GM19035 (cell line): Measurements from ENCODE around the gene SENP3.

Experiments
- ATAC-seq: cut with Tn5 transposase; IDR thresholded peaks from one replicate; pipeline ENCODE4 v1.9.1; 2021; ENCODE audit not compliant: unreplicated experiment

The SENP3 gene

DNA sequence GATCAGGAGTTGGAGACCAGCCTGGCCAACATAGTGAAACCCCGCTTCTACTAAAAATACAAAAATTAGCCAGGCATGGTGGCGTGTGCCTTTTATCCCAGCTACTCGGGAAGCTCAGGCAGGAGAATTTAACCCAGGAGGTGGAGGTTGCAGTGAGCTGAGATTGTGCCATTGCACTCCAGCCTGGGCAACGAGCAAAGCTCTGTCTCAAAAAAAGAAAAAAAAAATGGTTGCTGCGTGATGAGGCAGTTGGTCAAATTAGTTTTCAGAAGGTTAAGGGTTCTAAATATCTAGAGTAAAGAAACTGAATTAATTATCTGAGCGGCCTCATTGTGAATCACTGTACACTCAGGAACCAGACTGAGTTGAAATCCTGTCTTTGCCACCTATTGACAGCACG, 14.2 kb downstream of the SENP3 start:
- no peak for ATAC-seq

DNA sequence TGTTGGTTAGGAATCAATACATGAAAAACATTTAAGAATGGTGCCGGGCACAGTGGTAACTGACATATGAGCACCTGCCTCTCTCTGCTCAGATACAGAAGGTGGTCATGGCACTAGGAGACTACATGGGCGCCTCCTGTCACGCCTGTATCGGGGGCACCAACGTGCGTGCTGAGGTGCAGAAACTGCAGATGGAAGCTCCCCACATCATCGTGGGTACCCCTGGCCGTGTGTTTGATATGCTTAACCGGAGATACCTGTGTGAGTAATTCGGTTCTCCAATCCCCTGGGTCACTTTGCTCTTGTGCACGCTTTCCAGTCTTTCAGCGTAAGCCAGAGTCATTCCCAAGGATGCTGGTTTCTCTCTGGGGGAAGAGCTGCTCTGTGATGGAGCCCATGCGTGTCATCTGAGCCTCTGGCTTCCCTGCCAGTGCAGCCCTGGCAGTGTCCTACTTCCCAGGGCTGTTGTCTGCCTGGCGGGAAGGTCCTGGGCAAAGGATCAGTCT, 14.8 kb downstream of the SENP3 start:
- ATAC-seq = no peak

DNA sequence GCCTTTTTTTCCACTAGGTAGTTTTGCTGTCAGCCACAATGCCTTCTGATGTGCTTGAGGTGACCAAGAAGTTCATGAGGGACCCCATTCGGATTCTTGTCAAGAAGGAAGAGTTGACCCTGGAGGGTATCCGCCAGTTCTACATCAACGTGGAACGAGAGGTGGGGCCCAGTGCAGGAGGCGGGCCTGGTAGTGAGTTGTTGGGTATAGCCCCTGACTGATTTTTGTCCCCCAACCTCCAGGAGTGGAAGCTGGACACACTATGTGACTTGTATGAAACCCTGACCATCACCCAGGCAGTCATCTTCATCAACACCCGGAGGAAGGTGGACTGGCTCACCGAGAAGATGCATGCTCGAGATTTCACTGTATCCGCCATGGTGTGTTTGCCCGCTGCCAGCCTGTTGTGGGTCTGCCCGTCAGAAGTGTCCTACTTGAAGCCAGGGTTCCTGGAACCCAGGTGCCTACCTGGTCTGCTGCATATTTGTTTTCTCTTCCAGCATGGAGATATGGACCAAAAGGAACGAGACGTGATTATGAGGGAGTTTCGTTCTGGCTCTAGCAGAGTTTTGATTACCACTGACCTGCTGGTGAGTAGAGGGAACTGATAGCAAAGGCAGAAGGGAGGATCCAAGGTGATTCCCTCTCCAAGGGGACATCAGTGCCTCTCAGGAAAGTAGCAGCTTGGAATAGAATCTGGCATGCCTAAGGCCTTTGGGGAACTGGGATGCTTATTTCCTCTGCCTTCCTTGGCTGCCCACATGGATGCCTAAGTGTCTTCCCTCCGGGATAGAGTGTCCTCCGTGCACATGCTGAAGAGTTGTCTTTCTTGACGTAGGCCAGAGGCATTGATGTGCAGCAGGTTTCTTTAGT, 15.8 kb downstream of the SENP3 start:
- no peak for ATAC-seq

DNA sequence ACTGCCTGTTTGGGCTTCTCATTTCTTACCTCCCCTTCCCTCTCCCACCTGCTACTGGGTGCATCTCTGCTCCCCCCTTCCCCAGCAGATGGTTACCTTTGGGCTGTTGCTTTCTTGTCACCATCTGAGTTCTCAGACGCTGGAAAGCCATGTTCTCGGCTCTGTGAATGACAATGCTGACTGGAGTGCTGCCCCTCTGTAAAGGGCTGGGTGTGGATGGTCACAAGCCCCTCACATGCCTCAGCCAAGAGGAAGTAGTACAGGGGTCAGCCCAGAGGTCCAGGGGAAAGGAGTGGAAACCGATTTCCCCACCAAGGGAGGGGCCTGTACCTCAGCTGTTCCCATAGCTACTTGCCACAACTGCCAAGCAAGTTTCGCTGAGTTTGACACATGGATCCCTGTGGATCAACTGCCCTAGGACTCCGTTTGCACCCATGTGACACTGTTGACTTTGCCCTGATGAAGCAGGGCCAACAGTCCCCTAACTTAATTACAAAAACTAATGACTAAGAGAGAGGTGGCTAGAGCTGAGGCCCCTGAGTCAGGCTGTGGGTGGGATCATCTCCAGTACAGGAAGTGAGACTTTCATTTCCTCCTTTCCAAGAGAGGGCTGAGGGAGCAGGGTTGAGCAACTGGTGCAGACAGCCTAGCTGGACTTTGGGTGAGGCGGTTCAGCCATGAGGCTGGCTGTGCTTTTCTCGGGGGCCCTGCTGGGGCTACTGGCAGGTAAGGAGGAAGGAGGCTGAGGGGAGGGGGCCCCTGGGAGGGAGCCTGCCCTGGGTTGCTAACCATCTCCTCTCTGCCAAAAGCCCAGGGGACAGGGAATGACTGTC, 17.5 kb downstream of the SENP3 start, which contains the start of gene CD68:
Gene CD68, plus strand, starts transcription at position 638 of the 833 bp plus-strand sequence. Its CDS starts 40 bp downstream, at position 678.
- peak; percentile 26 for ATAC-seq

DNA sequence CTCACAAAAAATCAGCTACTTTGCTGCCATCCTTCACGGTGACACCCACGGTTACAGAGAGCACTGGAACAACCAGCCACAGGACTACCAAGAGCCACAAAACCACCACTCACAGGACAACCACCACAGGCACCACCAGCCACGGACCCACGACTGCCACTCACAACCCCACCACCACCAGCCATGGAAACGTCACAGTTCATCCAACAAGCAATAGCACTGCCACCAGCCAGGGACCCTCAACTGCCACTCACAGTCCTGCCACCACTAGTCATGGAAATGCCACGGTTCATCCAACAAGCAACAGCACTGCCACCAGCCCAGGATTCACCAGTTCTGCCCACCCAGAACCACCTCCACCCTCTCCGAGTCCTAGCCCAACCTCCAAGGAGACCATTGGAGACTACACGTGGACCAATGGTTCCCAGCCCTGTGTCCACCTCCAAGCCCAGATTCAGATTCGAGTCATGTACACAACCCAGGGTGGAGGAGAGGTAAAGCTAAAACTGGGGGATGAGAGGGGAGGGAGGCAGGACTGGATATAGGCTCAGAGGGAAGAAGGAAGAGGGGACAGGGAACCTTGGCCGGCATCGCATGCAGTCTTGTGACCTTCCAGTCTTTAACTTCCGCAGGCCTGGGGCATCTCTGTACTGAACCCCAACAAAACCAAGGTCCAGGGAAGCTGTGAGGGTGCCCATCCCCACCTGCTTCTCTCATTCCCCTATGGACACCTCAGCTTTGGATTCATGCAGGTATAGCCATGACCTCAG, 18.3 kb downstream of the SENP3 start:
- ATAC-seq = no peak

DNA sequence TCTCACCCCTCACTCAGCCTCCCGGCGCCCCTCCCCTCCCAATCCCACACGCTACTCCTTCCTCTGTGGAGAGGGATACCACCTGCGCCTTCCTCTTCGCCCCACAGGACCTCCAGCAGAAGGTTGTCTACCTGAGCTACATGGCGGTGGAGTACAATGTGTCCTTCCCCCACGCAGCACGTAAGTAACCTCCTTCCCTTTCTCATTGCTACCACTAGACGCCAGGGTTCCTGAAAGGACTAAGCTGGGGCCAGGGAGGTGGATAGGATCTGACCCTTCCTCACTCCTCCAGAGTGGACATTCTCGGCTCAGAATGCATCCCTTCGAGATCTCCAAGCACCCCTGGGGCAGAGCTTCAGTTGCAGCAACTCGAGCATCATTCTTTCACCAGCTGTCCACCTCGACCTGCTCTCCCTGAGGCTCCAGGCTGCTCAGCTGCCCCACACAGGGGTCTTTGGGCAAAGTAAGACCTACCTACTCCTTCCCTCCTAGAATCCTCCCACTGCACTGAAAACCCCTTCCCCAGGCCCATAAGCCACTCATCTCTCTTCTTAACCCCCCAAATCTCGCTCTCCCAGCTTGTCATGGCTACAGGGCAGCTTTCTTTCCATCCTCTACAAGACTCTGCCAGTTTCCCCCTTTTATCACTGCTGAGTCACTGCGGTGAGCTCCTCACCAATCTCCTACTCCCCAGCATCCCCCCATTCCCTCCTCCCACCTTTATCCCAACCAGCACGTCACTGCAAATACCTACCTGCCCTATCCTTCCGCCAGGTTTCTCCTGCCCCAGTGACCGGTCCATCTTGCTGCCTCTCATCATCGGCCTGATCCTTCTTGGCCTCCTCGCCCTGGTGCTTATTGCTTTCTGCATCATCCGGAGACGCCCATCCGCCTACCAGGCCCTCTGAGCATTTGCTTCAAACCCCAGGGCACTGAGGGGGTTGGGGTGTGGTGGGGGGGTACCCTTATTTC, 19.2 kb downstream of the SENP3 start:
- no peak for ATAC-seq

DNA sequence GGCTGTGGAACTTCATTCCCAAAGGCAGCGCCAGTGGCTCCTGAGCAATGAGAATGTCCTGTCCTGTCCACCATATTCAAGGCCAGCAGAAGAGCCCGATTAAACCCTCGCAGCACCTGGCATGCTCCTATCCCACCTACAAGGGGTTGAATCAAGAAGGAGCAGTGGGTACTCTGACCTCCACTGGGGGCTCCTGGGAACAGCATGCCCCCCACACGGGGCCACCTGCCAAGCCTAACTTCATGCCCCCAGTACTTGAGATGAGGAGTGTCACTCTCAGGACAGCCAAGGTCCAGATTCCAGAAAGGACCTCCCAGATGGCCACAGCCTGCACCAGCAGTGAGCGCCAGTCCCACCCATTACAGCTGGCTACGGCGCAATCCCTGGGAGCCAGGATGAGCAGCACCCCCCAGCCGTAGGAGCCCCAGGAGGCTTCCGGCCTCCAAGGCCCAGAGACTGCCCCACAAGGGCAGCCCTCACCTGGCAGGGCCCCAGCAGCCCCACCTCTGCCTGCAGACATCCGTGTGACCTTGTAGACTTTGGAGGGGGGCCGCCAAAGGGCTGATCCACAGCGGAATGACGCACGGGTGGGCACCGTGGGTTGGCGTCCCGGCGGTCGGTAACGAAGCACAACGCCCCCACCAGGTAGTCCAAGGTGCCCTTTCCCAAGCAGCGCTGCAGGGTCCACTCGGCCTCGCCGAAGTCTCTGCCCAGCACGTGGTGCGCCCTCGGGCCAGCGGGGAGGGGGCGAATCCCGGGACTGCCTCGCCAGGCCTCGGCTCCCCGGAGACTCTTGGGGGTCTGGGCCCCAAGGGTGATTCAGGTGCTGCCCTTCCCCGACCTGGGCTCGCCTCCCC, 20.9 kb downstream of the SENP3 start:
- no peak for ATAC-seq

DNA sequence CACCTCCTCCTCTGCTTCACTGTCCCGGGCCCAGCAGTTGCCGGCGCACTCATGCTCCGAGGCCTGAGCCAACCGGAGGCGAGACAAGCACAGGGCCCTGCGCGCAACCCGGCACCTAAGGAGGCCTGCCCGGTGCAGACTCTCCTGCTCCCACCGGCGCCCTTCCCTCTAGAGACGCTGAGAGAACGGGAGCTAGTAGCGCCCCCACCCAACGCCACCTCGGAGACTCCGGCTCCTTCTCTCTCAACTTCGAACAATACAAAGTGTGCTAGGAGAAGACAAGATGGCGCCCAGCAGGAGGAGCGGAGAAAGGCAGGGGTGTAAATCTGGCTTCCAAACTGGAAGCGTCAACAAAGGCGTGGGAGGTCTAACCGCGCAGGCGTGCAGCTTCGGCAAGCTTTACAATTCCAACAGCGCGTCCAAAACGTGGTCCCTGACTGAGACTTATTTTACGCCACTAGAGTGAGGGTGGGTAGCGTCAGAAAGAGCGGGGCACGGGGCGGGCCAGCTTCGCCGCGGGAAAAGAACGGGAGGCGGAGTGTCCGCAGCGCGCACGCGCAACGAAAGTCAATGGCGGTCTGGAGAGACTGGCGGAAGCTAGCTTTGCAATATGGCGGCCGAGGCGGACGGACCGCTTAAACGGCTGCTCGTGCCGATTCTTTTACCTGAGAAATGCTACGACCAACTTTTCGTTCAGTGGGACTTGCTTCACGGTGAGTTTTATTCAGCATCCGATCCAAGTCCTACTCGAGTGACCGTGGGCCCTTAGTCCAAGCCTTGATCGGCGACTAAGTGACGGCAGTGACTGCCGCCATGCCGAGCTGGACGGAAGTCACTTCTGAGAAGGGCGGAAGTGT, 21.8 kb downstream of the SENP3 start, which contains the start of gene MPDU1:
Gene MPDU1, plus strand, starts transcription at position 600 of the 857 bp plus-strand sequence. Its CDS starts 11 bp downstream, at position 611.
- peak; percentile 77 for ATAC-seq

DNA sequence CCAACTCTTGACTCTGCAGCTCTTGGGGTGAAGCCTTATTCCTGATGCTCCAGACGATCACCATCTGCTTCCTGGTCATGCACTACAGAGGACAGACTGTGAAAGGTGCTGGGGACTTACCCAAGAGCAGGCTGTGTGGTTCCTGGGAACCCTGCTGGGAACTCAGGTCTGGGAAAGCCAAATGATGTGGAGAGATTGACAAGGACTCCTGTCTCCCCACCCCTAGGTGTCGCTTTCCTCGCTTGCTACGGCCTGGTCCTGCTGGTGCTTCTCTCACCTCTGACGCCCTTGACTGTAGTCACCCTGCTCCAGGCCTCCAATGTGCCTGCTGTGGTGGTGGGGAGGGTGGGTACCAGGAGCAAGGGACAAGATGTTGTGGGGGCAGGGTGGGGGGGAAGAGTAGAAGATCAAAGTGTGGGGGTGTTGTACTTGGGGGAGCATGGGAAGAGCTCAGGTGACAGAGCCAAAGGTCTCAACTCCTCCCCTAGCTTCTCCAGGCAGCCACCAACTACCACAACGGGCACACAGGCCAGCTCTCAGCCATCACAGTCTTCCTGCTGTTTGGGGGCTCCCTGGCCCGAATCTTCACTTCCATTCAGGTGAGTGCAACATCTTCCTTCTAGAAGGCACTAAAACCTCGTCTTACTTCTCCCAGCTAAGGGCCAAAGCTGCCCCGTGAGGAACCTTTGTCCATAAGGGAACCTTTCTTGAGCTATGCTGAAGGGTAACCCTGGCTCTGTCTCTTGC, 25.1 kb downstream of the SENP3 start:
- ATAC-seq = no peak

DNA sequence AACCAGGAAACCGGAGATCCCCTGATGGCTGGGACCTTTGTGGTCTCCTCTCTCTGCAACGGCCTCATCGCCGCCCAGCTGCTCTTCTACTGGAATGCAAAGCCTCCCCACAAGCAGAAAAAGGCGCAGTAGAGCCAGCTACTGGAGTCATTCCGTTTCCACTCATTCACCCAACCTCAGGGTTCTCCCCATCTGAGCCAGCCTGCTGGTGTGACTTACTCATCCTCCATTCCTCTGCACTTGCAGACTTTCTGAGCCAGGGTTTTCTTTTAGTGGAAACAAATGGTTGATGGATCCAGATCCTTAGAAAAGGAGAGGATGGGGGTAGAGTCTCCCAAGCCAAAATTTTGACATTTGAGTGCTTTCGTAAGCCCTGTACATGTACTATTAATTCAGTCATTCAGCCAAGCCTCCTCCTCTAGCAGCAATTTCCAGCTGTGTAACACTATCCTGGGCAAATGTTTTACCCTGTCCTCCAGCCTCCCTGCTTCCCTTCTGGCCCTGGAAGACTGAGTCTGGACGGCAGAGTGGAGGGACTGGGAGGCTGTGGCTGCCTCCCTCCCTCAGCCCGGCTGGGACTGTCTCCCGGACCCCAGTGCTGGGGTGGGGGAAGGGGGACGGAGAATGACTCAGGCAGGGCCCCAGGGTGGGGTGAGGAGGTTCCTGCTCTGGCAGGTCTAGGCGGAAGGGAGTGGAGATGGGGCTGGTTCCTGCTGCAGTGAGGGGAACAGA, 25.9 kb downstream of the SENP3 start:
- no peak for ATAC-seq

DNA sequence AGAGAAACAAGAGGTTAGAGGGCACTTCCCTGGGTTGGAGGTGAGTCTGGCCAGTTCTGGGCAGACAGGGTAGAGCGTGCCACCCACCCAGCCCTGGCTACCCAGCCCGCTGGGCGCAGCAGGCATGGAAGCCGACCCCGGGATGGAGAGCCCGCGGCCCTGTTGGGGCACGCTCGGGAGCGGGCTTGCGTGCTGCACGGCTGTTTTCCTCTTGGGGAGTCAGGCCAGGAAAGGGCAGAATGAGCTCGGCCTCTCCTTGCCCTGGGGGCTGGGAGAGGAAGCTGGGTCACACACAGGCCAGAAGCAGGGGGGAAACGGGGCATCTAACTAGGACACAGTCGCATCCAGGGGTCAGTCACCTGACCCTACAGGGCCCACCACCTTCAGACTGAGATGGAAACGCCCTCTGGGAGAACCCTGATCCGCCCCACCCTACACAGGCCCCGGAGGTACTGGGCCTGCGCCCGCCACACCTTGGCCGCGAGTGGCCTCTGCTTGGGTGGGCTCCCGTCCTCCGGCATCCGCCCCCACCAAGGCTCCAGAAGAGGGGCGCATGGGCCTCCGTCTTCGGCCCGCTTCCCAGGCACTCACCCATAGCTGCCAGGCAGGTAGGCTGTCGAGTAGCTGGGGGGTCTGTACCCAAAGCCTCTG, 27.0 kb downstream of the SENP3 start:
- no peak for ATAC-seq

DNA sequence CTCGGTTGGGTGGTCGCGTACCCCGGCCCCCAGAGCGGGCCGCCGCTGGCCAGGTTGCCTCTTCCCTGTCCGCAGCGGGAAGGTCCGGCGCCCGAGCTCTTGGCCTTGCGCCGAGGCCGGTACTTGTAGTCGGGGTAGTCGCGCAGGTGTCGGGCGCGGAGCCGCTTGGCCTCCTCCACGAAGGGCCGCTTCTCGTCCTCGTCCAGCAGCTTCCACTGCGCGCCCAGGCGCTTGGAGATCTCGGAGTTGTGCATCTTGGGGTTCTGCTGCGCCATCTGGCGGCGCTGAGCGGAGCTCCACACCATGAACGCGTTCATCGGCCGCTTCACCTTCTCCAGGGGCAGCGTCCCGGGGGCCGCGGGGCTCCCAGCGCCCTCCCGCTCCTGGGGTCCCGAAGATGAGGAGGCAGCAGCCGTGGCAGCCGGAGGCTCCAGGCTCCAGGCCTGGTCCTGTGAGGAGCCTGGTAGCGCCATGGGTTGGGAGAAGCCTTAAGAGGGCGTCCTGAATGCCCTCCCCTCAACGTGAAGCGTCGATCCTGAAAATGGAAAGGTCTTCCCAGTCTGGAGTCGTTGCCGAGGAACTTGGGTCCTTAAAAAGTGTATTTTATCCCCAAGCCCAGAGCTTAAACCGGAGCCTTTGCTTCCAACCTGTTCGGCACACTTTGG, 27.6 kb downstream of the SENP3 start:
- ATAC-seq = no peak

DNA sequence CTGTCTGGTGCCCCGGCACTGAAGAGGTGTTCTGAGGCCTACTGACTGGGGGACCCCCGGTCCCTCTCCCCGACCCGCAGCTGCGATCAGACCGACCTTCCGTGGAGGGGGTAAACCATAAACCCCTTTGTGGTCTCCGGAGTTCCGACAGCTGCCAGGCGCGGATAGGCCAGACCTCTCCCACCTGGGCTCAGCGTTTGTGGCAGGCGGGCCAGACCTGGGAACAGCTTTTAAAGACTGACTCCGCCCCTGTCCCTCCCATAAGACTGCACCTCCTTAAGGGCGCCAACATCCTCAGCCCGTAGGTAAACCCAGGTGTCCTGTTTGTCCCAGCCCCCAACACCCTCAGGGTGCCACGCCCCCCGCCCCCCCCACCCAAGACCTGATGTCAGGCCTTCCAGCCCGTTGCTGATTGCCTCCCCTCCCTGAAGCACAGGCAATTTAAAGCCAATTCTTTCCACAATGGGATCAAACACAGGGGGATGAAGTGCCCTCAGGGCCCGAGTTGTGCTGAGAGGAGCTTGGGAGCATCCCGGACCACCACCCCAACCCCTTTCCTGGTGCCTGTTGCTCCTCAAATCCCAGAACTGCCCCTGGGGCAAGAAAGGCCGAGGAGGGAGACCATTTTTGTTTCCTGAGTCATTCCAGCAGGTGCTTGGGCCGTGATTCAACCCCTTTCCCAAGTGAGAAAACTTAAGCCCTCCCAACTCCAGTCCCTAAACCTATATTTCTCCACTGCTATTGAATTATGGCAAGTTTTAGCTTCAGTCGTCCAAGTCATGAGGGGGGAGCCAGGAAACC, 28.4 kb downstream of the SENP3 start, which contains the start of gene SOX15:
Gene SOX15, minus strand, starts transcription at position 204 of the 801 bp plus-strand sequence. CDS start 418 bp downstream, outside the sequence.
- no peak for ATAC-seq

DNA sequence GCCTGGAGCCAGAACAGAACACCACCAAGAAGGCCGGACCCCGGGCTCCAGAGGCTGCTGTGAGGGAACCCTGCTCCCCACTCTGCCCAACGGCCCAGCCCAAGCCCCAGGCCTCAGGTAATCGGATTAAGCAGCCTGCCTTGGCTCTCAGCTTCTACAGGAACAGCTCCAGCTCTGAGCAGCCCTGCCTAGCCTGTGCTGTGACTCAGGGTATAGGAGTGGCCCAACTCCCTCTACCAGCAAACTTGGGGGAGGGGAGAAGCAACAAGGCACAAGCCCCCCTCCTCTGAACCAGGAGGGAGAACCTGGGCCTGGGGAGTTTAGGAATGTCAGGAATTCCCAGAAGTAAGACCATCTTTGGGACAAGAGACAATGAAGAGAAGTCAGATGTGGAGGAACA, 29.0 kb downstream of the SENP3 start:
- no peak for ATAC-seq
